GM12872 (cell line): Measurements from ENCODE around the gene ZSCAN10.

Experiments used
- TF ChIP-seq, protein P1 (sequence below): IDR thresholded peaks from 3 replicates; pipeline ENCODE4 v1.5.1; 2011; ENCODE audit warnings: low read depth, mild to moderate bottlenecking, low read length, moderate library complexity; ENCODE audit not compliant: insufficient read depth

The ZSCAN10 gene

DNA sequence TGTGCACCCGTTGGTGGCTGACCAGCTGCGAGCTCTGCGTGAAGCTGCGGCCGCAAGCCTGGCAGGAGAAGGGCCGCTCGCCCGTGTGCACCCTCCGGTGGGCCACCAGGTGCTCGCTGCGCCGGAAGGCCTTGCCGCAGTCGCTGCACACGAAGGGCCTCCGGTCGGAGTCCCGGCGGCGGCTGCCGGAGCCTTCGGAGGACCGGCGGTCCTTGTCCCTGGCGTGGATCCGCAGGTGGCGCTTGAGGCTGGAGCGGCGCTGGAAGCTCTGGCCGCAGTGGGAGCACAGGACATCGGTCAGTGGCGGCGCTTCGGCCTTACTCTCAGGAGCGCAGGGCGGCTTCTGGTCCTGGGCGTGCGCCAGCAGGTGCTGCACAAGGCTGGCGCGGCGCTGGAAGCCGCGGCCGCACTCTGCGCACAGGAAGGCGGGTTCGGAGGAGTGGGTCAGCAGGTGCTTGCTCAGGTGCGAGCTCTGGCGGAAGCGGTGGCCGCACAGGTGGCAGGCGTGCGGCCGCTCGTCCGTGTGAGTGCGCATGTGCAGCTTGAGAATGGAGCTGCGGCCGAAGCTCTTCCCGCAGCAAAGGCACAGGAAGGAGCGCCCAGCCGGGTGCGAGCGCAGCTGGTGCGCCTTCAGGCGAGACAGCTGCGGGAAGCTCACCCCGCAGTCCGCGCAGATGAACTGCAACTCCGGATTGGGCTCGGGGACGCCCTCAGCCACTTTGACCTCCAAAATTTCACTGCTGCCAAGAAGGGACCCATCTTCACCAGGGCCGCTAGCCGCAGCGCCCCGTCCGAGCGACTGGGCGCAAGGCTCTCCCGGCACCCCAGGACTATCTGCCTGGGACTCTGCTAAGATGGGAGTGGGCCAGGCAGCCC is 9.1 kb downstream of the ZSCAN10 start:
- TF ChIP-seq, protein P1, sequence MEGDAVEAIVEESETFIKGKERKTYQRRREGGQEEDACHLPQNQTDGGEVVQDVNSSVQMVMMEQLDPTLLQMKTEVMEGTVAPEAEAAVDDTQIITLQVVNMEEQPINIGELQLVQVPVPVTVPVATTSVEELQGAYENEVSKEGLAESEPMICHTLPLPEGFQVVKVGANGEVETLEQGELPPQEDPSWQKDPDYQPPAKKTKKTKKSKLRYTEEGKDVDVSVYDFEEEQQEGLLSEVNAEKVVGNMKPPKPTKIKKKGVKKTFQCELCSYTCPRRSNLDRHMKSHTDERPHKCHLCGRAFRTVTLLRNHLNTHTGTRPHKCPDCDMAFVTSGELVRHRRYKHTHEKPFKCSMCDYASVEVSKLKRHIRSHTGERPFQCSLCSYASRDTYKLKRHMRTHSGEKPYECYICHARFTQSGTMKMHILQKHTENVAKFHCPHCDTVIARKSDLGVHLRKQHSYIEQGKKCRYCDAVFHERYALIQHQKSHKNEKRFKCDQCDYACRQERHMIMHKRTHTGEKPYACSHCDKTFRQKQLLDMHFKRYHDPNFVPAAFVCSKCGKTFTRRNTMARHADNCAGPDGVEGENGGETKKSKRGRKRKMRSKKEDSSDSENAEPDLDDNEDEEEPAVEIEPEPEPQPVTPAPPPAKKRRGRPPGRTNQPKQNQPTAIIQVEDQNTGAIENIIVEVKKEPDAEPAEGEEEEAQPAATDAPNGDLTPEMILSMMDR: no peak

- TF ChIP-seq, protein P1: no peak
Observed at GRCh38 chr16:3088925-3089716, 10.0 kb downstream of the ZSCAN10 start.

GRCh38 chr16:3088450-3088849 is 10.6 kb downstream of the ZSCAN10 start:
- TF ChIP-seq, protein P1: no peak

DNA sequence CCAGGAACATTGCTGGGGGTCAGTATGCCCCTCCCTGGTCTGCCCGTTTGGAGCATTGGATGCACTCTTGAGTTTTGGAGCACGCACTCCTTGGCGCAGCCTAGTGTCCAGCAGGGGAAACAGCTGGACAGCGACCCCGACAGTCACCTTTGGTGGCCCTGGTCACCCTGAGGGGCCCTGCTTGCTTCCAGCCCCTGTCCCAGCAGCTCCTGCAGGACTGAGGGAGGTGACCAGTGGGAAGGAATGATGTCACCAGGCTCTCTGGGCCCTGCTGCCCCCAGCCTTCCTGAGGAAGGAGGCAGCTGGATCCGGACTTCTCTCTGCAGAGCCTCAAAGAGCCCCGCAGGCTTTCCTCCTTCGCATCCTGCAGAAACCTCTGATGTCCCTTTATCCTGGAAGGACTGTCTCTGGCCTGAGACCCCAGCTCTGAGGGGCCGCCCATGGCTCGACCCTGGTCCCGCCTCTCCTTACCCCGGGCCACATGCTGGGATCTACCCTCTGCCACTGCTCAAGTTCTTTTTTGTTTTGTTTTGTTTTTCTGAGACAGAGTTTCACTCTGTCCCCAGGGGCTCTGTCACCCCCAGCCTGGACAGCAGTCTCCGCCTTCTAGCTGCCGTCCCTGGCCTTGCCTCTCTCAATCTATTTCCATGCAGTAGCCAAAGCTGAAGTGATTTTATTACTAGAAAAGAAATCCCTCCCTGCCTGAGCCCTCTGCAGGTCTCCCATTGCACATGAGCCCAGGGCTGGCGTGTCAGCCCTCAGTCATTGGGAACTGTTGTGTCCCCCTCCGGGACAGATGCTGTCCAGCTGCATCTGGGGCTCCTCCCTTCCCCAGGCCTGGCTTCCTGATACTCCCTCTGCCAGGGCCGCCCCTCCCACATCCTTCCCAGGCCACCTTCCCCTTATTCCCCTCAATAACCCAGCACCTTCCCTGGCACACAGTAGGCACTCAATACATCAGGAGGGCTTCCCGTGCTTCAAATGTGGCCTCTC is 11.6 kb downstream of the ZSCAN10 start:
- TF ChIP-seq, protein P1: 0 out of 3 replicates have a peak, but pooled peaks have one; percentile 32

GRCh38 chr16:3086596-3087242 is 12.4 kb downstream of the ZSCAN10 start:
- TF ChIP-seq, protein P1: no peak

DNA sequence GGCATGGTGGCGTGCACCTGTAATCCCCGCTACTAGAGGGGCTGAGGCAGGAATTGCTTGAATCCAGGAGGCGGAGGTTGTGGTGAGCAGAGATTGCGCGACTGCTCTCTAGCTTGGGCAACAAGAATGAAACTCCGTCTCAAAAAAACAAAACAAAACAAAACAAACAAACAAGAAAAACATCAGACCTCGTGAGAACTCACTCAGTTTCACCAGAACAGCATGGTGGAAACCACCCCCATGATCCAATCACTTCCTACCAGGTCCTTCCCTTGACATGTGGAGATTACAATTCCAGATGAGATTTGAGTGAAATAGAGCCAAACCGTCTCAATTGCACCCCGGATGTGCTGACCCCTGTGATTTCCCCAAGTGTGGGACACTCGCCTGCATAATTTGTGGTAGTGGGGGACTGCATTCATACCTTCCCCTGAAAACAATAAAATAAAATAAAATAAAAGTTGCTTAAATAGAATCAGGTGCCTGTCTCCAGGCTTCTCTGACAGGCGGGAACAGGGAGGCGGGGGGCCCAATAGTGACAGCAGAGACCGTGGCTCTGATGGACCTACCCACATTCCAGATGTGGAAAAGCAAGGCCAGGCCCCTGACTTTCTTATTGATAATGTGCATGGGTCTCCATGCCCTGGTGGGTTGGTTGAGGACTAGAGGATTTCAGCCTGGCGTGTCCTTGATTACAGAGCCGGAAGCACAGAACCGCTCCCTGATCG is 13.1 kb downstream of the ZSCAN10 start:
- TF ChIP-seq, protein P1: no peak
